Keratinocyte (primary cell): Measurements from ENCODE around the gene SPATA20. TPM values are rescaled to one million over a fixed set of nuclear protein-coding genes. Genes with fewer than 3 reads are reported as not detected.

Source experiments
- DNase-seq: peaks from one replicate; pipeline ENCODE4 v3.0.0-alpha.2; 2011; ENCODE audit warnings: low read depth, missing footprints, low spot score
- FAIRE-seq: peaks from 2 replicates; lab custom pipeline; 2011; peaks lifted over from hg19 to GRCh38; lab: Jason Lieb, UNC
- H2AFZ ChIP-seq: 2 replicates; pipeline ENCODE4 v1.6.0; 2012; ENCODE audit warnings: low read length, control low read depth, inconsistent platforms; ENCODE audit not compliant: control insufficient read depth
- H3K27ac ChIP-seq: 2 replicates; pipeline ENCODE4 v1.5.1; 2011; ENCODE audit warnings: low read length; ENCODE audit not compliant: control insufficient read depth, insufficient read depth
- H3K27me3 ChIP-seq: 3 replicates; pipeline ENCODE4 v1.6.0; 2011; ENCODE audit warnings: low read length; ENCODE audit not compliant: control insufficient read depth, insufficient read depth; ENCODE audit errors: extremely low read depth
- H3K36me3 ChIP-seq, 2 experiments: 2 replicates in 1 of 2; 3 replicates in 1 of 2; pipeline ENCODE4 v1.5.1; 2011; ENCODE audit warnings: low read length in 2 of 2, mild to moderate bottlenecking in 1 of 2; ENCODE audit not compliant: control insufficient read depth in 2 of 2, insufficient read depth in 2 of 2; ENCODE audit errors: extremely low read depth in 1 of 2
- H3K4me1 ChIP-seq: 3 replicates; pipeline ENCODE4 v1.5.1; 2011; ENCODE audit warnings: low read length; ENCODE audit not compliant: control insufficient read depth, insufficient read depth; ENCODE audit errors: extremely low read depth
- H3K4me2 ChIP-seq: 3 replicates; pipeline ENCODE4 v1.6.0; 2011; ENCODE audit warnings: low read depth, low read length; ENCODE audit not compliant: control insufficient read depth, insufficient read depth; ENCODE audit errors: extremely low read depth
- H3K4me3 ChIP-seq, 3 experiments: fragments of 200-600 bp in 1 of 3; sonication (generic) in 1 of 3; 2 replicates in 2 of 3; 3 replicates in 1 of 3; pipeline ENCODE4 v1.5.1; 2011 to 2016; ENCODE audit warnings: low read length in 3 of 3, mild to moderate bottlenecking in 3 of 3, control low read depth in 2 of 3, inconsistent platforms in 1 of 3, low read depth in 1 of 3, mixed read lengths in 1 of 3, mixed run types in 1 of 3, moderate library complexity in 1 of 3; ENCODE audit not compliant: control insufficient read depth in 2 of 3, insufficient read depth in 2 of 3; ENCODE audit errors: extremely low read depth in 1 of 3
- H3K79me2 ChIP-seq: 2 replicates; pipeline ENCODE4 v1.6.0; 2012; ENCODE audit warnings: low read length; ENCODE audit not compliant: control insufficient read depth, insufficient read depth
- H3K9ac ChIP-seq: 3 replicates; pipeline ENCODE4 v1.6.0; 2011; ENCODE audit warnings: low read length; ENCODE audit not compliant: control insufficient read depth, insufficient read depth; ENCODE audit errors: extremely low read depth
- H3K9me1 ChIP-seq: 3 replicates; pipeline ENCODE4 v1.6.0; 2011; ENCODE audit warnings: low read length; ENCODE audit not compliant: control insufficient read depth, insufficient read depth; ENCODE audit errors: extremely low read depth
- H3K9me3 ChIP-seq: 2 replicates; pipeline ENCODE4 v1.5.1; 2012; ENCODE audit warnings: low read depth, low read length; ENCODE audit not compliant: control insufficient read depth
- H4K20me1 ChIP-seq: 3 replicates; pipeline ENCODE4 v1.6.0; 2011; ENCODE audit warnings: low read length; ENCODE audit not compliant: control insufficient read depth, insufficient read depth; ENCODE audit errors: extremely low read depth
- CTCF ChIP-seq, 3 experiments: IDR thresholded peaks in 1 of 3; conservative IDR thresholded peaks in 1 of 3; optimal IDR thresholded peaks in 1 of 3; 2 replicates in 2 of 3; 3 replicates in 1 of 3; pipeline versions ENCODE3 to v1.5.1; 2011; ENCODE audit warnings: low read length in 3 of 3, mild to moderate bottlenecking in 3 of 3, moderate library complexity in 2 of 3, control low read depth in 1 of 3, inconsistent platforms in 1 of 3; ENCODE audit not compliant: insufficient read depth in 2 of 3; ENCODE audit errors: extremely low read depth in 1 of 3
- EZH2 ChIP-seq: IDR thresholded peaks from one replicate; pipeline ENCODE4 v1.6.1; 2012; ENCODE audit warnings: inconsistent platforms, mild to moderate bottlenecking, low read length, moderate library complexity
- dilution Hi-C: fragments of 300-500 bp; cut with MboI; formaldehyde crosslinking; loops from one replicate; pipeline ENCODE4 v1.7.0; 2020; ENCODE audit warnings: low sequenced_read_pairs; ENCODE audit not compliant: extremely low pct_ligation_motif_present
- polyA plus RNA-seq, 5 experiments: library from polyadenylated mRNA; depleted of rRNA in 3 of 5; stranded (reverse) in 3 of 5; stranded (forward) in 1 of 5; unstranded in 1 of 5; fragments of >200 nt; gene quantifications; 1 replicate in 1 of 5; 2 replicates in 3 of 5; 3 replicates in 1 of 5; pipeline versions ENCODE4 v1.2.1 to v1.2.3, GENCODE V29; 2011 to 2012; ENCODE audit warnings: missing spikeins in 2 of 5, low read depth in 1 of 5, low replicate concordance in 1 of 5

Gene SPATA20
- polyA plus RNA-seq, 1 donor (not counting 4 experiments of a cell fraction or from before 2014, with no cell fraction given) = 17.2 TPM

- Histone ChIP-seq H3K9me1 (no peaks in the 10 kb centered on the region), H3K4me2 (no peak overlapping the region), H3K9ac (no peak overlapping the region), H3K4me3 (no peak overlapping the region), H3K27me3 (peaks cover 6% of the 10 kb centered on the region), H3K36me3 (no peaks in the 10 kb centered on the region), H4K20me1 (no peaks in the 10 kb centered on the region), H3K4me1 (peaks cover 4% of the 10 kb centered on the region), H3K79me2 (no peaks in the 10 kb centered on the region), H3K27ac (no peak overlapping the region), H2AFZ (no peak overlapping the region), H3K9me3 (no peaks in the 10 kb centered on the region)
- dilution Hi-C loops = no loop called here
- no peak for FAIRE-seq
- TF ChIP-seq CTCF (optimal IDR thresholded peaks at IDR 0.05 in 1 of 3, IDR thresholded peaks at IDR 0.05 in 1 of 3, conservative IDR thresholded peaks at IDR 0.05 in 1 of 3; ENCODE audit: extremely low read depth in 1 of 3, insufficient read depth in 2 of 3, low read length in 3 of 3) (no peak), EZH2 (no peak)
- DNase-seq = no peak
Observed at GRCh38 chr17:50588391-50589049, 41.5 kb downstream of the SPATA20 start.

GRCh38 chr17:50589095-50589705, 42.2 kb downstream of the SPATA20 start:
- Histone ChIP-seq H3K79me2 (no peaks in the 10 kb centered on the region), H3K27ac (no peak overlapping the region), H3K9me1 (no peaks in the 10 kb centered on the region), H3K9me3 (no peaks in the 10 kb centered on the region), H3K4me3 (no peak overlapping the region), H3K27me3 (peaks cover 5% of the 10 kb centered on the region), H3K4me2 (no peak overlapping the region), H3K4me1 (peaks cover 4% of the 10 kb centered on the region), H2AFZ (no peak overlapping the region), H3K9ac (no peak overlapping the region), H4K20me1 (no peaks in the 10 kb centered on the region), H3K36me3 (no peaks in the 10 kb centered on the region)
- FAIRE-seq (peak; percentile 79), DNase-seq (no peak)
- TF ChIP-seq CTCF (optimal IDR thresholded peaks at IDR 0.05 in 1 of 3, IDR thresholded peaks at IDR 0.05 in 1 of 3, conservative IDR thresholded peaks at IDR 0.05 in 1 of 3; ENCODE audit: extremely low read depth in 1 of 3, insufficient read depth in 2 of 3, low read length in 3 of 3) = no peak
- TF ChIP-seq EZH2 = no peak
- dilution Hi-C loops = no loop called here
